ENCODE data around the gene SNAP91.

- no peak for TF ChIP-seq CTCF (IDR thresholded peaks at IDR 0.05)
- no peak for TF ChIP-seq POLR2A (IDR thresholded peaks at IDR 0.05)
Measured at GRCh38 chr6:83605517-83605916, 103.4 kb downstream of the SNAP91 start.

All from adrenal gland (tissue), 5 donors.